HG02970 (cell line): ENCODE data around the gene OR4S1.
"Not testable (repeated sequence)": the region's sequence is repeated elsewhere in the genome, so short reads cannot be mapped to it uniquely, and the experiment has no call there.

Source experiments
- ATAC-seq: cut with Tn5 transposase; IDR thresholded peaks from one replicate; pipeline ENCODE4 v1.9.1; 2021; ENCODE audit warnings: mild to moderate bottlenecking, moderate library complexity, moderate number of reproducible peaks; ENCODE audit not compliant: unreplicated experiment, low FRiP score

Gene OR4S1

GRCh38 chr11:48305923-48306322 is at the start of gene OR4S1:
Gene OR4S1 (plus strand): TSS chr11:48306223. CDS start chr11:48306223, 0 bp downstream.
- no peak for ATAC-seq

GRCh38 chr11:48261600-48261999 is 44.4 kb upstream of the OR4S1 start:
- ATAC-seq: no peak

- ATAC-seq: no peak
Observed at GRCh38 chr11:48263423-48263911, 42.6 kb upstream of the OR4S1 start, which contains the start of gene OR4X1. Gene OR4X1 (plus strand): TSS chr11:48263861. CDS start chr11:48263861, 0 bp downstream.

GRCh38 chr11:48270621-48271020 is 35.4 kb upstream of the OR4S1 start:
- ATAC-seq: no peak

GRCh38 chr11:48272606-48273005 is 33.4 kb upstream of the OR4S1 start:
- ATAC-seq: no peak

- peak; percentile 84 for ATAC-seq
Observed at GRCh38 chr11:48307760-48308386, 1.9 kb downstream of the OR4S1 start.

- not testable (repeated sequence) for ATAC-seq
Observed at GRCh38 chr11:48313590-48313989, 7.6 kb downstream of the OR4S1 start.

GRCh38 chr11:48319813-48320212 is 13.8 kb downstream of the OR4S1 start:
- ATAC-seq: not testable (repeated sequence)

GRCh38 chr11:48324620-48325019 is 18.6 kb downstream of the OR4S1 start, which contains the start of gene OR4C3:
Gene OR4C3 (plus strand): TSS chr11:48324920. CDS start chr11:48325022, 102 bp downstream.
- not testable (repeated sequence) for ATAC-seq

- ATAC-seq: no peak
Observed at GRCh38 chr11:48341466-48341865, 35.4 kb downstream of the OR4S1 start.

- not testable (repeated sequence) for ATAC-seq
Observed at GRCh38 chr11:48342505-48342904, 36.5 kb downstream of the OR4S1 start.

- ATAC-seq: not testable (repeated sequence)
Observed at GRCh38 chr11:48346286-48346685, 40.3 kb downstream of the OR4S1 start.

- no peak for ATAC-seq
Observed at GRCh38 chr11:48354013-48354412, 48.0 kb downstream of the OR4S1 start.

GRCh38 chr11:48354677-48355076 is 48.7 kb downstream of the OR4S1 start:
- ATAC-seq: no peak
